Anterior cingulate cortex (tissue), 58 donors: ENCODE data around the gene LDLRAD4.
"Not testable (repeated sequence)": the region's sequence is repeated elsewhere in the genome, so short reads cannot be mapped to it uniquely, and the experiment has no call there.

ENCODE experiments used
- DNase-seq, 58 donors: peaks; one replicate each; lab custom pipeline; 2025; lab: John Stamatoyannopoulos, UW

Gene LDLRAD4

DNA sequence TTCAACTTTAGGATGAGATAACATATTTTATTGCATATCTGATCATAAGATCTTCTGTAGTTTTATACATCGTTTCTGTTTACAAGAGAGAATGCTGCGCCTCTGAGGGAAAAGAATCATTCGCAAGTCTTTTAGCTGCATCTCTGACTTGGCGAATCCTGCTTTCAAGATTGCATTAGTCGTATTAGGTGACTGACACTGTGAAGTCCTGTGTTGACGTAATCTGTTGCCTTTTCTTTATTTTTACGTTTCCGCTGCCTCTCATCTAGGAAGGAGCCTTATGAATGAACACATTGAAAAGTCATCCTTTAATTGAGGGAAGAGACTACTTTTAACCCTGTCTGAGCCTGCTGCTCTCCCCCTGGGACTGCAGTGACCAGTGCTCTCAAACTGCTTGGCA lies 101.5 kb downstream of the LDLRAD4 start:
- no peak for DNase-seq

DNA sequence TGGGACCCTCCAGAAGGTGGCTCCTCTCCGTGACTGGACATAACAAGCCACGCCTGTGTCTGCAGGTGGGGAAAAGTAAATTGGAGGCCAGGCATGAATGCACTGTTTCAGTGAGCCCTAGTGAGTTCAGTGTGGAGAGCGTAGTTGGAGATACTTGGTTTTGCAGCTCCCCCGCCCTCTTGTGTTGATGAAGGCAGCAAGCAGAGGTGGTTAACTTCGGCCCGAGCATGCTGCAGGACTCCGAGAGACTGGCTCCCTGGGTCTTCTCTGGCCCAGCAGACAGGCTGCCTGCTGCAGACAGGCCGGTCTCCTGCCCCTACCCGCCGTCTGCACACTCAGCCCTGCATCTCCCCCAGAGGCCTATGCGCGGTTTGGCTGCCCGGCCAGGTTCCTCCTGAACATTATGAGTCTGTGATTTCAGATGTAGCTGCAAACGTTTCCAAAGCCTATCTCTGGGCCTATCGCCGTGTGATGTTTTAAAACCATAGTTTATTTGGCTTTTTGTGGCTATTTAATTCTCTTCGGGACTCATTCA lies 102.4 kb downstream of the LDLRAD4 start:
- no peak for DNase-seq

DNA sequence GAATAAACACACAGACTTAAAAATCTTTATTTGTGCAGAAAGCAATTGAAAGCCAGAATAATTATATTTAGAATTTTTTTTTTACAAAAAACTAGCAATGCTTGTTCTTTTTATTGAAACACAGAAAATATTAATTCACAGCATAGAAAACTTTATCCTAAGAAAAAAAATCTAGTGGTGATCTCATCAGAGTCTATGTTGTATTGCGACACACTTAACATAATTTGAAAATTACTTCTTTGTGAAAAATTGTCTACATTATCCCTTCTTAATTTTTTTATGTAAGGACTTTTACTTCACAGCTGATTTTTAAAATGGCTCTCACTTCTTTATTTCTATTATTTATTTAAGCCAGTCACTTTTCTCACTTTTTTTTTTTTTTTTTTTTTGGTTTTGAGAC lies 103.4 kb downstream of the LDLRAD4 start:
- no peak for DNase-seq

DNA sequence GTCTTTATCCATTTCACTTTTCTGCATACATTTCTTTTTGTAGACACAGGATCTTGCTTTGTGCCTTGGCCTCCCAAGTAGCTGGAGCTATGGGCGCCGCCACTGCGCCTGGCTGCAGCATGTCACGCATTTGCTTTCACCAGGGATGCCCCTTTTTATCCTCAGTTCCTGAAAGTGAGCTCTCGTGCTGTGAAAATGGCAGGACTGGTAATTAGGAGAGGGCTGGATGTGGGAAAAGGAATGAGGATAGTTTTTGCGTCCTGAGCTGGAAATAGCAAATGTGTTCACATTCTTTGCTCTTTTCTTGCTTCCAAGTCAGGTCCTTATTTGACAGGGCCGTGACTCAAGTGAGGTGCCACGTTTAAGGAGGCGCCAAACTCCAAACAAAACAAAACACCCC lies 104.6 kb downstream of the LDLRAD4 start:
- no peak for DNase-seq

DNA sequence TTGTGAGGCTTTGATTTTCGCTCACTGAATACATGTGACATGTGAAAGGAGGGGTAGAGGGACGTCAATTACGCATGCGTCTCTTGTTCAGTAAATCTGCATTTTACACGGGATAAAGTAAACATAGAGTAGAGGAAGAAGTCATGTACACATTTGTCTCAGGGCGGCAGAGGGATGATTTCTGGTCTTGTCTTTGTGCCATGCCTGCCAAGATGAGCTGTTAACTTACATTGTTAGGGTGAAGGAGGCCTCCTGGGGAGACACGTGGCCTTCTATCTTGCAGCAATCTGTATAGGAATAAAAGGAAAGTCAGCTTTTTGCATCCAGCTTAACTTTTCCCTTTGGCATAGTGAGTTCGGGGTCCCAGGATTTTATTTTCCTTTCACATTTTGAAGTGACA lies 106.3 kb downstream of the LDLRAD4 start:
- no peak for DNase-seq

DNA sequence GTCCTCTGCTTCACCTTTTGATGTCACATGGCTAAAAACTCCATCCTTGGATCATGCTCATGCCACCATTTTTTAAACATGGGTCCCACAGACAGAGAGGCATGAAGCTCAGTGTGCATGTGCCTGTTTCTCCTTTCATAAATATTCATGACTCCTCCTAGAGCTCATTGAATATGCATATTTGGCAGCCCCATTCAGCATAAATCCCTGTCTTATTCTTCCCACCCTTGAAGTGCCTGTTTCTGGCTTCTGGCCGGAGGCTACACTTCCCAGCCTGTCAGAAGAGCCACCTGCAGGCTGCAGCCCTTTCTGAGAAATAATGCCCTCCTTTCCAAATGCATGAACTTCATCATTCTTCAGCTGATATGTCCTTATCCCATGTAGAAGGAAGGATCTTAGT lies 109.7 kb downstream of the LDLRAD4 start:
- no peak for DNase-seq

DNA sequence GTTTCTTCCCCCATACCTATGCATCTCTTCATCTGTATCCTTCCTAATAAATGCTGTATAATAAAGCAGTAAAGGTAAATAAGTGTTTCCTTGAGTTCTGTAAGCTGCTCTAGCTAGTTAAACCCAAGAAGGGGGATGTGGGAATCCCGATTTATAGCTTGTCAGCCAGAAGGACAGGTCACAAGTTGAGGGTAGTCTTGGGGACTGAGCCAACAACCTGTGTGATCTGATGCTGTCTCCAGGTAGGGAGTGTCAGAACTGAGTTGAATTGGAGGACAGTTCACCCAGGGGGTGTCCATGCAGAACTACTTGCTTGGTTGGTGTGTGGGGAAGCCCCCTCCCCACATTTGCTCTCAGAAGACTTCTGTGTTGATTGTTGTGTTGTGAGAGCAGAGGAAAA lies 112.4 kb downstream of the LDLRAD4 start:
- DNase-seq, result no peak

DNA sequence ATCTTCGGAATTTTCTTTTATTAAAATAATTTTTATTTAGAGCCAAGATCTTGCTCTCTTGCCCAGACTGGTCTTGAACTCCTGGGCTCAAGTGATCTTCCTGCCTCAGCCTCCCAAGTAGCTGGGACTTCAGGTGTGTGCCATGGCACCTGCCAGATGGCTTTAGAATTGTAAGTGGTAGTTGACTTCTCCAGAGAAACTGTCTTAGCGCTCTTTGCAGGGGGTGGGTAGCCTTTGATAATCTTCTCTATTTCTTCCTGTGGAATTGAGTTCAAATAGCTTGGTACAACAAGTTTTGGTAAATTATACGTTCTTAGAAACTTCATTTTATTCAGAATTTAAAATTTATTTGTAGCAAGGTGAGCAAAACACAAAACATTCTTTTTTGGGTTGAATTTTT lies 113.3 kb downstream of the LDLRAD4 start:
- DNase-seq, result no peak

DNA sequence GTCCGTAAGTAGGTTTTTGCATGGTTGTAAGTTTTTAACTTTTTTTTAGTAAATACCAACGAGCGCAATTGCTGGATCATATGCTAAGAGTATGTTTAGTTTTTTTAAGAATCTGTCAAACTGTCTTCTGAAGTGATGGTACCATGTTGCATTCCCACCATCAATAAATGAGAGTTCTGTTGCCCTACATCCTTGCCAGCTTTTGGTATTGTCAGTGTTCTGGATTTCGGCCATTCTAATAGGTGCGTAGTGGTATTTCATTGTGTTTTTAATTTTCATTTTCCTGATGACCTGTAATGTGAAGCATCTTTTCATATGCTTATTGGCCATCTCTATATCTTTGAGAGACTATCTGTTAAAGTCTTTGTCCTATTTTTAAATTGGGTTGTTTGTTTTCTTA lies 114.3 kb downstream of the LDLRAD4 start:
- DNase-seq, result no peak

DNA sequence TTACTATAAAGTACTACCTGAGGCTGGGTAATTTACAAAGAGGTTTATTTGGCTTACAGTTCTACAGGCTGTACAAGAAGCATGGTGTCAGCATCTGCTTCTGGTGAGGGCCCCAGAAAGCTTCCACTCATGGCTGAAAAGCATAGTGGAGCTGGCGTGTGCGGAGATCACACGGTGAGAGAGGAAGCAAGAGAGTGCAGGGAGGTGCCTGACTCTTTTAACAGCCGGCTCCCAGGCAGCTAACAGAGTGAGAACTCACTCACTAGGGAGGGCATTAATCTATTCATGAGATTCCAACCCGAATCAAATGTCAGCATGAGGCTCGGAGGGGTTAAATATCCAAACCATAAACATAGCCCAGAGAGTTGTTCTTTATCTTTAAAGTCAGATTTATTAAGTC lies 117.3 kb downstream of the LDLRAD4 start:
- no peak for DNase-seq

DNA sequence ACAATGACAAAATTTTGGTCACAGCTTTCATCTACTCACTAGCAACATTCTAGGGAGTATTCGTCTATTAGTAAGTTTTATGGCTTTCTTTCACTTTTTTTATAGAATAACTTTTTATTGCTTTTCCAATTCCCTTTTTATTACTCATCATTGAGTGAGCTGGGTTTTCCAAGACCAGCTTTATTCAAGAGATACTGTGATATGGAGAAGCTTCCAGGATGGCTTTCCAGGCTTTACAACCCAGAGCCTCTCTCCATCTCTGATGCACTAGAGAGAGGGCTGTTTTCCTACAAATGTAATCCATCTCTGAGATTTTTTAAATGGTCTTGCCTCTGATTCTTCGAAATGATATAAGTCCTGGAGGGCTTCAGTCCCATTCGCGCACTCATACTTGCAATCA lies 118.3 kb downstream of the LDLRAD4 start:
- no peak for DNase-seq

DNA sequence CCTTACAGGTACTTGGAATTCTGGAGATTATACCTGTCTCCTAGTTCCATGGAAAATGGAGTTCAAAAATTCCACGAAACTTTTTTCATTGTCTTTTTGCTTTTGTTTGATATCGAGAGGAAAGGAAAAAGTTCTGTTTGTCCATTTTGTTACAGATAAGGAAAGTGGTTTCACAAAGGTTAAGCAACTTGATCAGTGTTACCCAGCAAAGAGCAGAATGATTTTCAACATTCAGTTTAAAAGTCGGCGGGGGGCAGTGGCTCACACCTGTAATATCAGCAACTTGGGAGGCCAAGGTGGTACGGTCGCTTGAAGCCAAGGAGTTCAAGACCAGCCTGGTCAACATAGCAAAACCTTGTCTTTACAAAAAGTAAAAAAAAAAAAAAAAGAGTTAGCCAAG lies 118.8 kb downstream of the LDLRAD4 start:
- no peak for DNase-seq

DNA sequence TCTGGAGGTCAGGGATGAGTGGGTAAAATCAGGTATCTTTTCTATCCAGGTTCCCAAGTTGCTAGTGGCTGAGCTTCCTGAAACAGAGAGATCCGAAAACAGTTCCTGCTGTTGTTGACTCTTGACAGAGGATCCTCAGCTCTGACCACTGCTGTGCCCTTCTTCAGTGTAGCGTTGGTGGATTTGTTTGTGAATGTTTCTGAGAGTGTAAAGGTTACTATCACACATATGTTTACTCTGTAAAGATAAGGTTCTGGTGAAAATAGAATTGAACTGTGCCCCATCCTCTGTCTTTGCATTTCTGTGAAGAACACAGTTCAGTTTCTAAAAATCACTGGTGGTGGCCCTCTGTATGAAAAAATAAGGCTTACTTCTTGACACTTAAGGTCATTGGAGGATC lies 119.8 kb downstream of the LDLRAD4 start:
- no peak for DNase-seq

DNA sequence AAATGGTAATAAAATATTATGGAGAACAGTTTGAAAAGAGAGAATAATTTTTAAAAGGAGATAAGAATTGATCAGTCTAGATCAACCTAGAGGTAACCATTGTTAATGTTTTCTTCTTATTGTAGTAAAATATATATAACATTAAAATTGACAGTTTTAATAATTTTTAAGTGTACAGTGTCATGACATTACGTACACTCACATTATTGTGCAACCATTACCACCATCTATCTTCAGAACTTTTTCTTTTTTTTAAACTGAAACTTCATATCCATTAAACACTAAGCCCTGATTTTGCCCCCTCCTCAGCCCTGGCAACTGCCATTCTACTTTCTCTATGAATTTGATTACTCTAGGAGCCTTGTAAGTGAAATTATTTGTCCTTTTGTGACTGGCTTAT lies 121.1 kb downstream of the LDLRAD4 start:
- no peak for DNase-seq

DNA sequence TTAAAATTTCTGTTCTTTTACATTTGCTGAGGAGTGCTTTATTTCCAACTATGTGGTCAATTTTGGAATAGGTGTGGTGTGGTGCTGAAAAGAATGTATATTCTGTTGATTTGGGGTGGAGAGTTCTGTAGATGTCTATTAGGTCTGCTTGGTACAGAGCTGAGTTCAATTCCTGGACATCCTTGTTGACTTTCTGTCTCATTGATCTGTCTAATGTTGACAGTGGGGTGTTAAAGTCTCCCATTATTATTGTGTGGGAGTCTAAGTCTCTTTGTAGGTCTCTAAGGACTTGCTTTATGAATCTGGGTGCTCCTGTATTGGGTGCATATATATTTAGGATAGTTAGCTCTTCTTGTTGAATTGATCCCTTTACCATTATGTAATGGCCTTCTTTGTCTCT lies 127.9 kb downstream of the LDLRAD4 start:
- DNase-seq, result not testable (repeated sequence)

DNA sequence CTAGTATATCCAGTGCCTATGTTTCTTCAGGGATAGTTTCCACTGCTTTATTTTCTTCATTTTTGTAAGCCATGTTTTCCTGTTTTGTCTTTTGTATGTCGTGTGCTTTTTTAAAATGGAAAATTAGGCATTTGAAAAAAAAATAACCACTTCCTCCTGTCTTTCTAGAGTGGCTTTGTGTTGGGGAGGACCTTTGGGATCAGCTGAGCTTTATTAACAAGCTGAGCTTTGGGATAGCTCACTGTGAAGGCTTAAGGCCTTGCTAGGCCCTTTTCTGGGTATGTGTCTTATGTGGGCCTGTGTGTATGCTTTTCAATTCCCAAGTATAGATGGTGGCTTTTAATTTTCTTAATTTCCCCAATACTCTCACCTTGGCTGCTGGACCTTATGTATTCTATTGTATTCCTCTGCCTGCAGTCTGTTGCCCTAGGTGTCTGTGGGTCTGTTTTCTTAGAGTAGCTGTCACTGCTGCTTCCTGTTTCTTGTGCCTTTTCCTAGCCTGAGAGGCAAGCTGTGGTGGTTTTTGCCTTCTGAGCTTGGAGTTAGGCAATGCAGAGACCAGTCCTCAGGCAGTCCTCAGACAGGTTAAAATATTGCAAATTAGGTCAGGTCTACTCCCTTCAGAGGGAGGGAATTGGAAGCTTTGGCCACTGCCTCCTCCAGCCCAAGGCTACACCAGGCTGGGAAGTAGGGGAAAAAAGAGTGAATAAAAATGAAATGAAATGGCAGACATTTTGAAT lies 134.7 kb downstream of the LDLRAD4 start:
- no peak for DNase-seq

DNA sequence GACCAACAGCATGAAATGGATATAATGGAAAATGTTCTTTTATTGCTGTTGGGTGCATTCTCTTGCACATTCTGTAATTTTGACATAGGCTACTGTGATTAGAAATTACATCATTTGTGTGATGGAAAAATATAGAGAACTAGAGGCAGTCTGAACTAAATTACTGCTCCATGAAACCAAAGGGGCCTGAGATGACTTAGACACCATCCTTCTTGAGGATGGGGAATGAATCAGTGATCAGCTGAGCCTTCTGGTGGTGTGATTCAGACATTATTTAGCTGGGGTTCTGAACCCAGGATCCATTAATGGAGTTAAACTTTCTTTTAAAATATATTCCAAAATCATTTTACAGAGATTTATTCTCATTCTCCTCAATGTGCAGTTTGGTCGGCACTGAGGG lies 135.8 kb downstream of the LDLRAD4 start:
- DNase-seq, result no peak

DNA sequence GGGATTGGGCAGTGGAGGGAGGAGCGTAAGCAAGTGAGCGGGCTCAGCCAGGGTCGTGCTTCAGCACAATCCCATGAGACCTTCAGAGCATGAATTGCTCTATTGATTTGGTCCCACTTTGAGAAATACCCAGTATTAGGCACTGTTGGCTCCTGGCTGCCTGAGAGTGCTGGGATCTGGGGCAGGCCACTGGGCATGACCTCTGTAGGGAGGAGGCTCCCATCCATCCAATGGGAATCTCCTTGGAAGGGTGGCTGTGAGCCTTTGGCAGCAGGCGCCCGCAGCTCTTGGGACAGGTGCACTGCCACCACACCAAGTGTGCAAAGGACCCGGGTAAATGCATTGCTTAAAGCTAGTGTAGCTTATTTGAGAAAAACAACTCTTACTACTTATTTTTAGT lies 137.5 kb downstream of the LDLRAD4 start:
- DNase-seq, result no peak

DNA sequence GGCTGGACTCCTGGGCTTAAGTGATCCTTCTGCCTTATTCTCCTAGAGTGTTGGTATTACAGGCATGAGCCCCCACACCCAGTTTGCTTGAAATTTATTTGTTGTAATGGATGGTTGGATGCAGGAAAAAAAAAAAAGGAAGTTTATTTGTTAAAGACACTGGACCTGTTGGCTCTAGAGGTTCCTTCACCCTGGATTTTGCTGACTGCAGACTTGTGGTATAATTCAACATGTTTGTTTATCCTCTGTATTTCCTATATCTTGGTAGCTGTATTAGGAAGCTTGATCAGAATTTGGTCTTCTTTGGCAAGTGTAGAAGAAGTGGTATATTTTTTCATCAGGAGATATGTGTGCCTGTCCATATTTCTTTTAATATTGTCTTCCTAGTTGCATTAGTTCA lies 138.7 kb downstream of the LDLRAD4 start:
- DNase-seq, result no peak

DNA sequence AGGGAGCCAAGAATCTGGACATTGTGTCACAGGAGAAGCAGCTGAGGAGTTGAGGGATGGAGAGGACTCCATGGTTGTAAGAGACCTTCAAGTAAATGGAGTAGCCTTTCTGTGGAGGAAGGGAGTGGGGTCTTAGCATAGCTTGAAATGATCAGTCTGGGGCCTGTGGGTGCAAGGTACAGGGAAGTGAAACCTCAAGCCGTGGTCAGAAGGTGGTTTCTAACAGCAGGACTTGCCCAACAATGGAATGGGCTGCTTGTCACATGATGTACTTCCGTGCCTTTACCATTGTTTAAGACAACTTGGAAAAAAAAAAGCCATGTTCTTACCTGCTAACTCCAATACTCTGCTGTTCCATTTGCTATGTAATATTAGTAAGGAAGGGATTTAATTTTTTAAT lies 140.7 kb downstream of the LDLRAD4 start:
- no peak for DNase-seq

DNA sequence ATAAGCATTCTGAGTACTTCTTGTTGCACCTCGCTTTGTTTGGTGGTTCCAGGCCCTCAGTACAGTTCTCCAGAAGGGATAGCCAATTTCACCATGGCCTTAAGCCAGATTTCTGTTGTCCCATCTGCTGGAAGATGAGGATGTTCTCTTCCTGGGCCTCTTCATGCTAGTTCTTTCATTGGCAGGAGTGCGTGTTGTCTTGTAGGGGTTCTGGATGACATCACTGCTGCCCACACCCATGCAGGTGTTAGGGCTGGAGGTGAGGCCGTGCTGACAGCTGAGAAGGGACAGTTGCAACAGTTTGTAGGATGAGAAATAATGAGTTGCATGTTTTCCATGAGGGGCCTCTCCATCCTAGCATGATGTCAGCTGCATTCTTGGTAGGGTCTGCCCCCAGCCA lies 142.9 kb downstream of the LDLRAD4 start:
- no peak for DNase-seq

DNA sequence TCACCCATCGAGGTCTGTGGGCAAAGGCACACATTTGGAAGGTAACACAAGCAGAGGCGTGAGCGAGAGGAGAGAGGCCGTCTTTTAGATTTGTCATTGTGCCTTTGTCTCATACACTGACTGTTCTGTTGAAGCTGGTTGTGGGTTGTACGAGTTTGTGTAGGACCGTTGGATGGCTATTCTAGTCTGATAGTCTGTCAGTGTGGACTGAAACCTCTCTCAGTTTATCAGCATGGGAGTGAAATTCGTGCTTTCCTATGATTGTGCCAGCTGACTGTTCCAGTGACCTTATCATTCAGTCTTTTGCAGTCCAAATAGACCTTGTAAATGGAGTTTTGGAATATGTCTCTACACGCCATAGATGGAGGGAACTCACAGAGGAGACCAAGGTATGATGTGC lies 143.5 kb downstream of the LDLRAD4 start:
- DNase-seq, result no peak

DNA sequence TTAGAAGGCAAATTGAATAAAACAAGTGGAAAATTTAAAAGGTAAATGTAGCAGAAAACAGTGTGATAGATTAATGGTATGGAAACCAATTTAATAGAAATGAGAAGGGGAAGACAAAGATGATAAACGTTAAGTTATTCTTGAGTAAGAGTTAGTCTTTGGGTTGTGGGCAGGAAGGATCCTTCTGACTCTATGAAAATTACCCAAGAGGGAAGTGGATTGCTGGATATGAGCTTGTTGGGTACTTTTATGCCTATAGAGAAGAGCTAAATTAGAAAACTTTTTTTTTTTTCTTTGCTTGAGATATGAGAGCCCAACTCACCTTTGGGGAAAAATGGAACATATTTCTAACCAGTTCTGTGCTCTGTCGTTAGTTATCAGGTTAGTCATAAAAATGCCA lies 144.0 kb downstream of the LDLRAD4 start:
- no peak for DNase-seq
